Left ventricle myocardium superior (tissue), 1 donor: Measurements from ENCODE around the gene SLC22A6. TPM values are rescaled to one million over a fixed set of nuclear protein-coding genes. Genes with fewer than 3 reads are reported as not detected.

ENCODE experiments used
- ATAC-seq: fragments of 200-7000 bp; cut with Tn5 transposase; one replicate; pipeline ENCODE4 v1.9.1; 2020; ENCODE audit warnings: mild to moderate bottlenecking, moderate library complexity
- DNase-seq: peaks from one replicate; pipeline ENCODE4 v3.0.0-alpha.2; 2020
- intact Hi-C: fragments of 100-400 bp; cut with micrococcal nuclease; formaldehyde crosslinking; loops from one replicate; pipeline ENCODE4 v1.11.0; 2022
- long read RNA-seq: library from polyadenylated mRNA; unstranded; transcript quantifications from one replicate; pipeline ENCODE4 v2.0.0, GENCODE V29; 2021
- total RNA-seq: library from RNA; stranded (reverse); fragmentation: NEBNext Ultra II Directional; extraction: Animal tissue kit (Norgen Biotek cat#: 25700); gene quantifications from one replicate; pipeline ENCODE4 v1.2.1, GENCODE V29; 2021
- donor health status: DM: no; HTN: yes; CAD: no; lungs with severe emphysema.

SLC22A6 gene
- total RNA-seq: not detected
- long read RNA-seq: 0 reads

- no peak for DNase-seq
Measured at GRCh38 chr11:62984451-62984991, at the start of gene SLC22A6. SLC22A6 (minus strand) TSS chr11:62984967; CDS start chr11:62984690, 277 bp downstream.

GRCh38 chr11:63032457-63032856, 47.7 kb upstream of the SLC22A6 start:
- intact Hi-C loops: no loop called here
- ATAC-seq (no peak), DNase-seq (no peak)

More at GRCh38 chr11:62984451-62984991, at the start of gene SLC22A6:
- intact Hi-C loops: no loop called here
- ATAC-seq: no peak

GRCh38 chr11:63023841-63024648, 39.3 kb upstream of the SLC22A6 start:
- intact Hi-C loops: loop anchor here (1.0 kb wide), 1 partner anchor 118 kb away; no protein-coding TSS in a partner anchor
- DNase-seq: peak; percentile 91
- peak; percentile 94 for ATAC-seq

GRCh38 chr11:63023222-63023814, 38.6 kb upstream of the SLC22A6 start:
- intact Hi-C loops: no loop called here
- ATAC-seq: no peak
- no peak for DNase-seq

- no peak for DNase-seq
- ATAC-seq: no peak
- intact Hi-C loops: no loop called here
Measured at GRCh38 chr11:63022441-63022840, 37.7 kb upstream of the SLC22A6 start.

- ATAC-seq: no peak
- intact Hi-C loops: no loop called here
Measured at GRCh38 chr11:63020671-63021291, 36.0 kb upstream of the SLC22A6 start.

GRCh38 chr11:63019506-63019905, 34.7 kb upstream of the SLC22A6 start:
- no peak for DNase-seq
- intact Hi-C loops: no loop called here
- ATAC-seq: no peak

More at GRCh38 chr11:63020671-63021291, 36.0 kb upstream of the SLC22A6 start:
- DNase-seq: no peak

GRCh38 chr11:63017306-63017974, 32.7 kb upstream of the SLC22A6 start:
- ATAC-seq (no peak), DNase-seq (no peak)
- intact Hi-C loops: no loop called here

- intact Hi-C loops: no loop called here
- ATAC-seq (no peak), DNase-seq (no peak)
Measured at GRCh38 chr11:63015521-63016215, 30.9 kb upstream of the SLC22A6 start, which contains the start of gene SLC22A8. SLC22A8 (minus strand) TSS chr11:63015841; CDS start chr11:63014958, 883 bp downstream.

GRCh38 chr11:63014408-63015055, 29.8 kb upstream of the SLC22A6 start:
- intact Hi-C loops: no loop called here
- ATAC-seq (no peak), DNase-seq (no peak)

GRCh38 chr11:63012839-63013238, 28.1 kb upstream of the SLC22A6 start:
- DNase-seq: no peak
- intact Hi-C loops: no loop called here
- ATAC-seq: no peak

GRCh38 chr11:63012430-63012829, 27.7 kb upstream of the SLC22A6 start:
- ATAC-seq (no peak), DNase-seq (no peak)
- intact Hi-C loops: no loop called here

GRCh38 chr11:63010934-63011439, 26.2 kb upstream of the SLC22A6 start:
- no peak for ATAC-seq
- intact Hi-C loops: no loop called here
- no peak for DNase-seq

GRCh38 chr11:63007920-63008319, 23.2 kb upstream of the SLC22A6 start:
- intact Hi-C loops: no loop called here
- DNase-seq (no peak), ATAC-seq (peak; percentile 75)

- ATAC-seq (no peak), DNase-seq (no peak)
- intact Hi-C loops: no loop called here
Measured at GRCh38 chr11:63001456-63001855, 16.7 kb upstream of the SLC22A6 start.

GRCh38 chr11:62999649-63000048, 14.9 kb upstream of the SLC22A6 start:
- ATAC-seq (no peak), DNase-seq (no peak)
- intact Hi-C loops: no loop called here

GRCh38 chr11:62999156-62999555, 14.4 kb upstream of the SLC22A6 start:
- intact Hi-C loops: no loop called here
- ATAC-seq: no peak
- no peak for DNase-seq

GRCh38 chr11:62996271-62996670, 11.5 kb upstream of the SLC22A6 start:
- DNase-seq (no peak), ATAC-seq (no peak)
- intact Hi-C loops: no loop called here
